Natural killer cell treated with Interleukin-12 subunit alpha and Interleukin-12 subunit beta and Interleukin-15 and Interleukin-18, amount 100 ng/mL, for 72 hours (primary cell): ENCODE results near the gene ATP13A4. TPM values are rescaled to one million over a fixed set of nuclear protein-coding genes. Genes with fewer than 3 reads are reported as not detected.

Experiments
- ATAC-seq, 2 donors: fragments of 150-1000 bp; cut with Tn5 transposase in 1 of 2; sonication (Bioruptor Pico), chemical (Tn5 transposase) in 1 of 2; 2 replicates each; pipeline ENCODE4 v1.10.0; 2021
- DNase-seq: peaks from one replicate; pipeline ENCODE4 v3.0.0; 2022; ENCODE audit warnings: low spot score
- H3K27ac Mint-ChIP-seq, 2 donors: 1 replicate in 1 of 2; 2 replicates in 1 of 2; pipeline ENCODE4 v1.8.0; 2022; ENCODE audit warnings: mixed read lengths in 2 of 2, mild to moderate bottlenecking in 1 of 2, moderate library complexity in 1 of 2
- H3K27me3 Mint-ChIP-seq, 2 donors: 1 replicate in 1 of 2; 2 replicates in 1 of 2; pipeline ENCODE4 v1.8.0; 2022; ENCODE audit warnings: mixed read lengths in 2 of 2
- H3K36me3 Mint-ChIP-seq: one replicate; pipeline ENCODE4 v1.8.0; 2022; ENCODE audit warnings: mixed read lengths
- H3K4me1 Mint-ChIP-seq, 2 donors: 1 replicate in 1 of 2; 2 replicates in 1 of 2; pipeline ENCODE4 v1.8.0; 2022; ENCODE audit warnings: low read depth in 2 of 2, mixed read lengths in 2 of 2, mild to moderate bottlenecking in 1 of 2
- H3K4me3 Mint-ChIP-seq: one replicate; pipeline ENCODE4 v1.8.0; 2022; ENCODE audit warnings: mixed read lengths
- H3K9me3 Mint-ChIP-seq: 2 replicates; pipeline ENCODE4 v1.8.0; 2022; ENCODE audit warnings: mixed read lengths
- total RNA-seq, 2 donors: library from RNA; stranded (reverse); gene quantifications; one replicate each; pipeline ENCODE4 v1.2.3, GENCODE V29; 2022

ATP13A4 gene
- total RNA-seq, 2 donors from 2014 or later = 0.92 to 2.1 TPM

DNA sequence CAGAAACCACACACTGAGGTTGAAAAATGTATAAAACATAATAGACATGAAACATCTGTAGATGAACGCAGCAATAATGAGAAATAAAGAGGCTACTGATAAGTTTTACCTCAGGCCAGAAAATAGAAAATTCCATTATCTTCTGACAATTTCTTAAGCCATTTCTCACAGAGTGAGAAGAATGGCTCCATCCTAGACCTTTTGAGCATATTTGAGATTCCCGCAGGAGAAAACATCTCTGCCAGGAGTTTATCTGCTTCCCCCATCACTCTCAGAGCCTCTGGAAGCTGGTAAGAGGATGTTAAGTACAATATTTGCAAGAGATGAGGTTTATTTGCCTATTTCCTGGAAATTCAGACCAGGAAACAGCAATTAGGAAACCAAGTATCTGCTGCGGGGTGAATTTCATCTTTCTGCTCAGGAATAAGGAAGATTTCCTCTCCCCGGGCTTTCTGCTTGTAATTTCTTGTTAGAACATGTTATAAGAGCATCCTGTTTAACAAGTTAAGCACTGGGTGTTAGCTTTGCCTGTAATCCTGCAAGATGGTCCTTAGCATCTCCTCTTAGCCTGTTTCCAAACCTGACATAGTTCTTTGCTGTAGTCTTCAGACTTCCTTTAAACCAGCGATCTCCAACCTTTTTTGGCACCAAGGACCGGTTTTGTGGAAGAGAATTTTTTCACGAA is 54.8 kb downstream of the ATP13A4 start:
- no peaks in the 10 kb centered on the region for H3K36me3 Mint-ChIP-seq
- no peak overlapping the region for H3K4me3 Mint-ChIP-seq
- H3K4me1 Mint-ChIP-seq = no peaks in the 10 kb centered on the region
- peaks cover 0 to 7% of the 10 kb centered on the region in 2 donors for H3K27me3 Mint-ChIP-seq
- no peak for DNase-seq
- ATAC-seq = no peak
- no peaks in the 10 kb centered on the region for H3K9me3 Mint-ChIP-seq
- no peak overlapping the region for H3K27ac Mint-ChIP-seq

DNA sequence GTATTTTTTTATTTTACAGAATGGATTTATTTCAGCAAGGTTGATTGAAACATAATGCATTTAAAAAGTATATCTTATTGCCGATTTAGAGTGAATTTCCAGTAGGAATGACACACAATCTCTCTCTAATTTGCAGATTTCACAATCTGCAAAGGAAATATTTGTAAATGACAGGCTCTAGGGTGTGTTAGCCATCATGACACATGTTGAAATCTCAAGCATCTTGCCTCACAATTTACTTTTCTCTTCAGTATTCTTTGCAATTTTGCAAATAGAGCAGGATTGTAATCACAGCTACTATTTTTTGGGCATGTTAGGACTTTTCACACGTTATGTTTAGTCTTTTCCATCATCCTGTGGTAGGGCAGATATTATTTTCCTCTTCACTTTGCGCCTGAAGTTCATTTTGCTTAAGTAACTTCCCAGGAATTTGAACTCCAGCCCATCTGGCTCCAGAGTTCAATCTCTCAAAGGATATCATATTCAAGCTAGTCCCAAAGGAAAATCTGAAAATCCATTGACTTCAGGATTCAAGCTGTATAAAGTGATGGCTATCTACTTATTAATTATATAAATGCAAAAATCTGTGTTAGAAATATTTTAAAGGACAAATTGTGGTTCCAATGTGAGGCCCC is 55.4 kb downstream of the ATP13A4 start:
- Mint-ChIP-seq H3K27ac (no peak overlapping the region), H3K9me3 (no peaks in the 10 kb centered on the region), H3K4me3 (no peak overlapping the region), H3K36me3 (no peaks in the 10 kb centered on the region), H3K27me3 (peaks cover 0 to 7% of the 10 kb centered on the region in 2 donors), H3K4me1 (no peaks in the 10 kb centered on the region)
- no peak for ATAC-seq
- no peak for DNase-seq

DNA sequence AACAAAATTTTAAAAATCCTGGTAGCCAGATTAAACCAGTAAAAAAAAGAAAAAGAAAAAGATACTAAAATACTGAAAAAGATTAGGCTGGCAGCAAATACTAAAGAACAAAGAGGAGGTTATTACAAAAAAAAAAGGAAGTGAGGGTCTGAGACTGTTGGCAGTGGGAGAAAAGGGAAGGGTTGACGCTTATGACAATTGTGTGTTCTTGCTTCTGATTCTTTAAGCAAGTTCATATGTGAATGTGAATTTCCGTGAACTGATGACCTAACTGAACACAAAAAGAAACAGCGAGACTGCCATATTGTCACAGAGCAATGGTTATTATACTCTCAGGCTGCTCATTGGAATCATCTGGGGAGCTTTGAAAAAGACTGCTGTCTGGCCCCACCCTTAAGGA is 56.5 kb downstream of the ATP13A4 start:
- DNase-seq (no peak), ATAC-seq (no peak)
- H3K36me3 Mint-ChIP-seq = no peaks in the 10 kb centered on the region
- H3K27me3 Mint-ChIP-seq = no peaks in the 10 kb centered on the region
- H3K27ac Mint-ChIP-seq = no peak overlapping the region
- H3K4me3 Mint-ChIP-seq = no peak overlapping the region
- no peaks in the 10 kb centered on the region for H3K4me1 Mint-ChIP-seq
- H3K9me3 Mint-ChIP-seq = no peaks in the 10 kb centered on the region

DNA sequence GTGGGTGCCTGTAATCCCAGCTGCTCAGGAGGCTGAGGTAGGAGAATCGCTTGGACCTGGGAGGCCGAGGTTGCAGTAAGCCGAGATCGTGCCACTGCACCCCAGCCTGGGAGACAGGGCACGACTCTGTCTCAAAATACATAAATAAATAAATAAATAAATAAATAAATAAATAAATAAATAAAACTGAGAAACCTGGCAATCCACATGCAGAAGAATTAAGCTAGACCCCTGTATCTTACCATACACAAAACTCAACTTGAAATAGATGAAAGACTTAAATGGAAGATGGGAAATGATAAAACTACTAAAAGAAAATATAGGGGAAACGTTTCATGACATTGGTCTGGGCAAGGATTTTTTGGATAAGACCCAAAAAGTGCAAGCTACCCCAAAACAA is 58.0 kb downstream of the ATP13A4 start:
- Mint-ChIP-seq H3K4me3 (no peak overlapping the region), H3K27me3 (no peaks in the 10 kb centered on the region), H3K27ac (no peak overlapping the region), H3K36me3 (no peaks in the 10 kb centered on the region), H3K9me3 (no peaks in the 10 kb centered on the region), H3K4me1 (no peaks in the 10 kb centered on the region)
- DNase-seq (no peak), ATAC-seq (no peak)

DNA sequence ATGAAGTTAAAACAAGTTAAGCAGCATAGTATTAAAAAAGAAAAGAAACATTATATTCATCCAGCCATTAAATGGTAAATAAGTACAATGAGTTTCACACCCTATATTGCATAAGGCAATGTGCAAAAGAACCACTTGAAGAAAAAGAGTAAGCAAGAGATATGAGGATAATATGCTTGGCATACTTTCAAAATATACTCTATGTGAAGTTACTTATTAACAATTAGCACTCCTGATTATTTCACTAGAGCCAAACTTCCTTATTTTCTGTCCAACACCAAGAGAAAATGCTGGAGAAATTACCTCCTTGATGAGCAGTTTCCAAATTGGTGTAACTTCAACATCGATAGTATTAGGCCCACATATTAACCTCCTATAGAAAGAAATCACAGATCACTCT is 63.7 kb downstream of the ATP13A4 start:
- peaks cover 3 to 19% of the 10 kb centered on the region in 2 donors for H3K27me3 Mint-ChIP-seq
- no peak for DNase-seq
- no peaks in the 10 kb centered on the region for H3K4me1 Mint-ChIP-seq
- ATAC-seq = no peak
- H3K36me3 Mint-ChIP-seq = no peaks in the 10 kb centered on the region
- no peak overlapping the region for H3K27ac Mint-ChIP-seq
- H3K4me3 Mint-ChIP-seq = no peak overlapping the region
- H3K9me3 Mint-ChIP-seq = peaks cover 3% of the 10 kb centered on the region

- Mint-ChIP-seq H3K36me3 (no peaks in the 10 kb centered on the region), H3K4me1 (no peaks in the 10 kb centered on the region)
- no peak for ATAC-seq
Measured at GRCh38 chr3:193490580-193490979, 64.1 kb downstream of the ATP13A4 start.

GRCh38 chr3:193489949-193490348 is 64.7 kb downstream of the ATP13A4 start:
- peaks cover 3% of the 10 kb centered on the region for H3K9me3 Mint-ChIP-seq
- no peaks in the 10 kb centered on the region for H3K4me1 Mint-ChIP-seq
- no peak overlapping the region for H3K27ac Mint-ChIP-seq
- peaks cover 3 to 23% of the 10 kb centered on the region in 2 donors for H3K27me3 Mint-ChIP-seq
- H3K4me3 Mint-ChIP-seq = no peak overlapping the region
- no peaks in the 10 kb centered on the region for H3K36me3 Mint-ChIP-seq
- DNase-seq = no peak
- no peak for ATAC-seq

More at GRCh38 chr3:193490580-193490979, 64.1 kb downstream of the ATP13A4 start:
- Mint-ChIP-seq H3K27me3 (peaks cover 3 to 20% of the 10 kb centered on the region in 2 donors), H3K27ac (no peak overlapping the region), H3K4me3 (no peak overlapping the region), H3K9me3 (peaks cover 3% of the 10 kb centered on the region)
- no peak for DNase-seq

- peaks cover 3% of the 10 kb centered on the region for H3K9me3 Mint-ChIP-seq
- no peak for DNase-seq
- H3K4me3 Mint-ChIP-seq = no peak overlapping the region
- peaks cover 3 to 28% of the 10 kb centered on the region in 2 donors for H3K27me3 Mint-ChIP-seq
- no peak for ATAC-seq
- H3K27ac Mint-ChIP-seq = no peak overlapping the region
- no peaks in the 10 kb centered on the region for H3K4me1 Mint-ChIP-seq
- no peaks in the 10 kb centered on the region for H3K36me3 Mint-ChIP-seq
Measured at GRCh38 chr3:193488741-193489140, 66.0 kb downstream of the ATP13A4 start.

DNA sequence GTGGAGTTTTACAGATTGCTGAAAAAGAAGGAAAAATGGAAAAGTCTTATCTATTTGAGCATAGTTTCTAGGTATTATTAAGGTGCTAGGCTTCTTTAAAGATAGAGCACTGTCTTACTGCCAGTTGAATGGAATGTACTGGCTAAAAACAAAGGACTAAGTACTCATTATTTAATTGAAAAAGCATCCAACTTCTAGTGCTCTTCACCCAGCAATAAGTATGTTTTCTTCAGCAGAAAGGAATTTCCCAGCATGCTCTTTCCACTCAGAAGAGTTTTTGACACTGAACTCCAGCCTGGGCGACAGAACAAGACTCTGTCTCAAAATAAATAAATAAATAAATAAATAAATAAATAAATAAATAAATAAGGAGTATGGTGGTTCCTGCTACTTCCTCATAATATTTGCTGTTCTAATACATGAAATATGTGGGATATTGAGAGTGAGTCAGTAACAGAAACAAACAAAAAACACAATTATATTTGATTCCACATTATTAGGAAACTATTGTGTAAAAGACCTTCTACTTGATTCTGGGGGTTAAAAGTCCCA is 70.6 kb downstream of the ATP13A4 start:
- Mint-ChIP-seq H3K9me3 (peaks cover 3% of the 10 kb centered on the region), H3K27ac (no peak overlapping the region), H3K36me3 (no peaks in the 10 kb centered on the region), H3K4me1 (no peaks in the 10 kb centered on the region), H3K27me3 (peaks cover 3 to 23% of the 10 kb centered on the region in 2 donors), H3K4me3 (no peak overlapping the region)
- DNase-seq (no peak), ATAC-seq (no peak)

GRCh38 chr3:193481436-193481835 is 73.3 kb downstream of the ATP13A4 start:
- DNase-seq (no peak), ATAC-seq (no peak)
- H3K36me3 Mint-ChIP-seq = no peaks in the 10 kb centered on the region
- no peaks in the 10 kb centered on the region for H3K4me1 Mint-ChIP-seq
- H3K27me3 Mint-ChIP-seq = peaks cover 3 to 28% of the 10 kb centered on the region in 2 donors
- no peak overlapping the region for H3K27ac Mint-ChIP-seq
- no peaks in the 10 kb centered on the region for H3K9me3 Mint-ChIP-seq
- no peak overlapping the region for H3K4me3 Mint-ChIP-seq

- Mint-ChIP-seq H3K4me3 (no peak overlapping the region), H3K27ac (no peak overlapping the region), H3K4me1 (peaks cover 0 to 2% of the 10 kb centered on the region in 2 donors), H3K27me3 (peaks cover 0 to 33% of the 10 kb centered on the region in 2 donors), H3K9me3 (no peaks in the 10 kb centered on the region), H3K36me3 (no peaks in the 10 kb centered on the region)
- no peak for ATAC-seq
- no peak for DNase-seq
Measured at GRCh38 chr3:193474446-193474845, 80.2 kb downstream of the ATP13A4 start.

GRCh38 chr3:193470710-193471109 is 84.0 kb downstream of the ATP13A4 start:
- DNase-seq (no peak), ATAC-seq (no peak)
- H3K4me3 Mint-ChIP-seq = no peak overlapping the region
- H3K9me3 Mint-ChIP-seq = no peaks in the 10 kb centered on the region
- no peak overlapping the region for H3K27ac Mint-ChIP-seq
- H3K4me1 Mint-ChIP-seq = peaks cover 0 to 2% of the 10 kb centered on the region in 2 donors
- H3K27me3 Mint-ChIP-seq = peaks cover 0 to 16% of the 10 kb centered on the region in 2 donors
- H3K36me3 Mint-ChIP-seq = no peaks in the 10 kb centered on the region

GRCh38 chr3:193465992-193466608 is 88.6 kb downstream of the ATP13A4 start:
- H3K36me3 Mint-ChIP-seq = no peaks in the 10 kb centered on the region
- no peaks in the 10 kb centered on the region for H3K27me3 Mint-ChIP-seq
- H3K9me3 Mint-ChIP-seq = no peaks in the 10 kb centered on the region
- no peaks in the 10 kb centered on the region for H3K4me1 Mint-ChIP-seq
- no peak overlapping the region for H3K4me3 Mint-ChIP-seq
- H3K27ac Mint-ChIP-seq = no peak overlapping the region
- ATAC-seq (no peak), DNase-seq (no peak)

DNA sequence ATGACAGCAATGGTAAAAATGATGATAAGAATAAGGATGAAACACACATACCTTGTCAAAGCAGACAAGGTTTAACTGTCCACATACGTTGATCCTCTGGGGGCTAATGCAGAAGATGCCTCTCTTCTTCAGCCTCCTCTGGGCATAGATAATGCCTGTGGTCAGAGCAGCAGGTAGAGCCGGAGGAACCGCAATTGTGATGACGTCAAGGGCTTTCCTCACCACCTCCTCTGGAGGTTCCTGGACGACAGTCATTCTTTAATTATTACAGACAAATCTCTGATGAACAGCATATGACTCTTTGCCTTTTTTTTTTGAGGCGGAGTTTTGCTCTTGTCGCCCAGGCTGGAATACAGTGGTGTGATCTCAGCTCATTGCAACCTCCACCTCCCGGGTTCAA is 89.8 kb downstream of the ATP13A4 start:
- ATAC-seq (no peak), DNase-seq (no peak)
- no peaks in the 10 kb centered on the region for H3K4me1 Mint-ChIP-seq
- H3K27me3 Mint-ChIP-seq = no peaks in the 10 kb centered on the region
- no peaks in the 10 kb centered on the region for H3K9me3 Mint-ChIP-seq
- no peaks in the 10 kb centered on the region for H3K36me3 Mint-ChIP-seq
- no peak overlapping the region for H3K4me3 Mint-ChIP-seq
- no peak overlapping the region for H3K27ac Mint-ChIP-seq
